H9 (cell line): ENCODE data around the gene ASTN2. TPM values are rescaled to one million over a fixed set of nuclear protein-coding genes. Genes with fewer than 3 reads are reported as not detected.

Source experiments
- DNase-seq: peaks from one replicate; pipeline ENCODE4 v3.0.0-alpha.2; 2017
- H2AFZ ChIP-seq: one replicate; pipeline ENCODE4 v1.6.1; 2013; ENCODE audit warnings: mild to moderate bottlenecking, low read length, control low read depth, moderate library complexity
- H2AK5ac ChIP-seq: 2 replicates; pipeline ENCODE4 v1.6.1; 2013; ENCODE audit warnings: low read length, control low read depth, mixed read lengths; ENCODE audit not compliant: insufficient read length
- H2BK120ac ChIP-seq: one replicate; pipeline ENCODE4 v1.6.1; 2013; ENCODE audit warnings: low read depth, mild to moderate bottlenecking, low read length, control low read depth, inconsistent platforms; ENCODE audit not compliant: poor library complexity, severe bottlenecking
- H2BK12ac ChIP-seq: 2 replicates; pipeline ENCODE4 v1.6.1; 2013; ENCODE audit warnings: low read length, control low read depth, mixed read lengths, low read depth; ENCODE audit not compliant: insufficient read length
- H2BK15ac ChIP-seq: 2 replicates; pipeline ENCODE4 v1.6.1; 2013; ENCODE audit warnings: low read depth, low read length, control low read depth
- H2BK20ac ChIP-seq: one replicate; pipeline ENCODE4 v1.6.1; 2013; ENCODE audit warnings: low read depth, mild to moderate bottlenecking, low read length, control low read depth, inconsistent platforms; ENCODE audit not compliant: poor library complexity, severe bottlenecking
- H2BK5ac ChIP-seq: 2 replicates; pipeline ENCODE4 v1.6.1; 2013; ENCODE audit warnings: low read length, control low read depth, mixed read lengths; ENCODE audit not compliant: insufficient read length
- H3K14ac ChIP-seq: 2 replicates; pipeline ENCODE4 v1.6.1; 2013; ENCODE audit warnings: low read length, control low read depth; ENCODE audit not compliant: insufficient read depth
- H3K18ac ChIP-seq: 2 replicates; pipeline ENCODE4 v1.6.1; 2013; ENCODE audit warnings: low read depth, mild to moderate bottlenecking, mixed read lengths, low read length, control low read depth; ENCODE audit not compliant: insufficient read length
- H3K23ac ChIP-seq: 2 replicates; pipeline ENCODE4 v1.6.1; 2013; ENCODE audit warnings: low read length, control low read depth, mixed read lengths, low read depth; ENCODE audit not compliant: insufficient read length
- H3K23me2 ChIP-seq: 2 replicates; pipeline ENCODE4 v1.6.1; 2013; ENCODE audit warnings: low read depth, mild to moderate bottlenecking, mixed read lengths, low read length, control low read depth; ENCODE audit not compliant: insufficient read length, poor library complexity, severe bottlenecking
- H3K27ac ChIP-seq: 2 replicates; pipeline ENCODE4 v1.5.1; 2013; ENCODE audit warnings: low read length, control low read depth, mixed read lengths, low read depth; ENCODE audit not compliant: insufficient read length
- H3K27me3 ChIP-seq: 2 replicates; pipeline ENCODE4 v1.6.1; 2013; ENCODE audit warnings: low read length, control low read depth, inconsistent platforms; ENCODE audit not compliant: insufficient read depth
- H3K4ac ChIP-seq: 2 replicates; pipeline ENCODE4 v1.6.1; 2013; ENCODE audit warnings: low read depth, mild to moderate bottlenecking, control low read depth, inconsistent platforms, low read length, moderate library complexity
- H3K4me1 ChIP-seq: 2 replicates; pipeline ENCODE4 v1.6.1; 2013; ENCODE audit warnings: low read length, control low read depth, inconsistent platforms; ENCODE audit not compliant: insufficient read depth
- H3K4me2 ChIP-seq: 2 replicates; pipeline ENCODE4 v1.6.1; 2013; ENCODE audit warnings: low read length, control low read depth, mixed read lengths; ENCODE audit not compliant: insufficient read length, insufficient read depth
- H3K56ac ChIP-seq: 2 replicates; pipeline ENCODE4 v1.6.1; 2013; ENCODE audit warnings: low read depth, mild to moderate bottlenecking, mixed read lengths, low read length, control low read depth; ENCODE audit not compliant: insufficient read length
- H3K79me1 ChIP-seq: 2 replicates; pipeline ENCODE4 v1.6.1; 2013; ENCODE audit warnings: low read depth, mild to moderate bottlenecking, moderate library complexity, low read length, control low read depth, inconsistent platforms; ENCODE audit not compliant: insufficient read depth, poor library complexity, severe bottlenecking
- H3K79me2 ChIP-seq: 2 replicates; pipeline ENCODE4 v1.6.1; 2013; ENCODE audit warnings: low read length, control low read depth, inconsistent platforms; ENCODE audit not compliant: insufficient read depth
- H3K9ac ChIP-seq: 2 replicates; pipeline ENCODE4 v1.6.1; 2013; ENCODE audit warnings: low read length, control low read depth, mixed read lengths; ENCODE audit not compliant: insufficient read length; ENCODE audit errors: extremely low read depth
- H3K9me3 ChIP-seq: one replicate; pipeline ENCODE4 v1.6.1; 2013; ENCODE audit warnings: low read depth, low read length, inconsistent platforms; ENCODE audit not compliant: control insufficient read depth
- H3T11ph ChIP-seq: one replicate; pipeline ENCODE4 v1.6.1; 2013; ENCODE audit warnings: mild to moderate bottlenecking, low read length, control low read depth, inconsistent platforms
- H4K20me1 ChIP-seq: one replicate; pipeline ENCODE4 v1.6.1; 2013; ENCODE audit not compliant: control insufficient read depth, insufficient read length, insufficient read depth
- H4K5ac ChIP-seq: 2 replicates; pipeline ENCODE4 v1.6.1; 2013; ENCODE audit warnings: low read depth, mild to moderate bottlenecking, mixed read lengths, low read length, control low read depth; ENCODE audit not compliant: insufficient read length
- H4K8ac ChIP-seq: replicated peaks from 2 replicates; pipeline ENCODE4 v1.6.1; 2013; ENCODE audit warnings: low read length, control low read depth, mixed read lengths, low read depth; ENCODE audit not compliant: insufficient read length
- H4K91ac ChIP-seq: 2 replicates; pipeline ENCODE4 v1.6.1; 2013; ENCODE audit warnings: low read depth, mild to moderate bottlenecking, moderate library complexity, mixed read lengths, low read length, control low read depth; ENCODE audit not compliant: insufficient read length
- H3K27ac Mint-ChIP-seq, 3 experiments: 2 replicates in 2 of 3; 3 replicates in 1 of 3; pipeline ENCODE4 v1.8.0; 2020 to 2021; ENCODE audit warnings: mixed read lengths in 3 of 3, mild to moderate bottlenecking in 1 of 3, moderate library complexity in 1 of 3
- H3K27me3 Mint-ChIP-seq: 2 replicates; pipeline ENCODE4 v1.8.0; 2021; ENCODE audit warnings: low read depth, mild to moderate bottlenecking, moderate library complexity, mixed read lengths
- H3K36me3 Mint-ChIP-seq, 3 experiments: 2 replicates in 2 of 3; 3 replicates in 1 of 3; pipeline ENCODE4 v1.8.0; 2020 to 2021; ENCODE audit warnings: low read depth in 3 of 3, mixed read lengths in 3 of 3; ENCODE audit not compliant: insufficient read depth in 1 of 3
- H3K4me1 Mint-ChIP-seq, 2 experiments: 2 replicates each; pipeline ENCODE4 v1.8.0; 2020; ENCODE audit warnings: mixed read lengths in 2 of 2
- H3K4me3 Mint-ChIP-seq, 2 experiments: 2 replicates in 1 of 2; 3 replicates in 1 of 2; pipeline ENCODE4 v1.8.0; 2020 to 2021; ENCODE audit warnings: mild to moderate bottlenecking in 2 of 2, mixed read lengths in 2 of 2, moderate library complexity in 1 of 2
- H3K9me3 Mint-ChIP-seq, 2 experiments: 2 replicates in 1 of 2; 3 replicates in 1 of 2; pipeline ENCODE4 v1.8.0; 2020; ENCODE audit warnings: mild to moderate bottlenecking in 2 of 2, mixed read lengths in 2 of 2, moderate library complexity in 1 of 2
- WGBS: extraction: QIAGEN DNeasy Blood & Tissue Kit; methylation state at CpG from one replicate; pipeline ENCODE4 v1.1.7; 2013; ENCODE audit warnings: missing lambda C conversion rate, low lambda C conversion rate, mixed read lengths; ENCODE audit not compliant: insufficient read length; ENCODE audit errors: extremely low coverage; 5-methylcytosine and 5-hydroxymethylcytosine counted together
- total RNA-seq: library from RNA; stranded (reverse); gene quantifications from 2 replicates; pipeline ENCODE4 v1.2.1, GENCODE V29; 2021
- TF ChIP-seq, protein P1 (sequence below): fragments of 200-600 bp; sonication (generic); conservative IDR thresholded peaks from 3 replicates; pipeline ENCODE4 v1.8.0; 2021; ENCODE audit warnings: antibody characterized with exemption, mild to moderate bottlenecking

ASTN2 gene
- total RNA-seq, 1 experiment from 2014 or later = 9.7 TPM

DNA sequence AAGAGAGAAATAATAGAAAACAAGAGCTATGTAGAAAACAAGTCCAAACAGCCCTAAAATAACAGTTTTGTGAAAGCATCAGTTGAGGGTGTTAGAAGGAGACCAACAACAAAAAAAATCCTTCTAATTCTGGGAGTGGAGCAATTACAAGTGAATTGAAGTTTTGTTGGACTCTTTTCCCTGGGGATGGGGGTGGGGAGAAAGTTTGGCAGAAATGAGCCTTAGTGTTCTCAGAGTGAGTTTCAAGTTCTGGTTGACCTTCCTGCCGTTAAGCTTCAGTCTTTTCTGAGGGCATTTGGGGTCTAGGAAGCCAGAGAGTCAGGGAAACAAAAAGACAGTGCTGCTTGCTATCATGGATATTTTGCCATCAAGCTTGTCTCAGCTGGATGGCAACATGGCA, 834.0 kb downstream of the ASTN2 start:
- H3K27ac Mint-ChIP-seq = no peak overlapping the region; a peak in 1 of 7 replicates
- H3K4me3 Mint-ChIP-seq = no peak overlapping the region
- H4K91ac ChIP-seq = no peak overlapping the region
- H3K4me1 Mint-ChIP-seq = peaks cover 5 to 7% of the 10 kb centered on the region in 2 experiments; a peak in 2 of 4 replicates
- H3K9me3 Mint-ChIP-seq = no peaks in the 10 kb centered on the region
- no peaks in the 10 kb centered on the region for H3K9me3 ChIP-seq
- no peaks in the 10 kb centered on the region for H3K79me2 ChIP-seq
- no peak overlapping the region for H2BK15ac ChIP-seq
- WGBS = no CpG with 5 or more reads among the region's 1 CpG
- no peaks in the 10 kb centered on the region for H3K23me2 ChIP-seq
- H3K14ac ChIP-seq = no peak overlapping the region
- no peaks in the 10 kb centered on the region for H3K79me1 ChIP-seq
- no peak overlapping the region for H4K8ac ChIP-seq
- no peak overlapping the region for H2AK5ac ChIP-seq
- H3K27ac ChIP-seq = no peak overlapping the region
- no peak overlapping the region for H3K18ac ChIP-seq
- no peak overlapping the region for H3T11ph ChIP-seq
- H2BK12ac ChIP-seq = no peak overlapping the region
- H3K23ac ChIP-seq = no peak overlapping the region
- no peak overlapping the region for H2AFZ ChIP-seq
- no peak overlapping the region for H4K5ac ChIP-seq
- no peak overlapping the region for H2BK120ac ChIP-seq
- no peaks in the 10 kb centered on the region for H3K36me3 Mint-ChIP-seq
- no peaks in the 10 kb centered on the region for H3K4me1 ChIP-seq
- H3K4ac ChIP-seq = no peak overlapping the region
- H3K56ac ChIP-seq = no peak overlapping the region
- TF ChIP-seq, protein P1, sequence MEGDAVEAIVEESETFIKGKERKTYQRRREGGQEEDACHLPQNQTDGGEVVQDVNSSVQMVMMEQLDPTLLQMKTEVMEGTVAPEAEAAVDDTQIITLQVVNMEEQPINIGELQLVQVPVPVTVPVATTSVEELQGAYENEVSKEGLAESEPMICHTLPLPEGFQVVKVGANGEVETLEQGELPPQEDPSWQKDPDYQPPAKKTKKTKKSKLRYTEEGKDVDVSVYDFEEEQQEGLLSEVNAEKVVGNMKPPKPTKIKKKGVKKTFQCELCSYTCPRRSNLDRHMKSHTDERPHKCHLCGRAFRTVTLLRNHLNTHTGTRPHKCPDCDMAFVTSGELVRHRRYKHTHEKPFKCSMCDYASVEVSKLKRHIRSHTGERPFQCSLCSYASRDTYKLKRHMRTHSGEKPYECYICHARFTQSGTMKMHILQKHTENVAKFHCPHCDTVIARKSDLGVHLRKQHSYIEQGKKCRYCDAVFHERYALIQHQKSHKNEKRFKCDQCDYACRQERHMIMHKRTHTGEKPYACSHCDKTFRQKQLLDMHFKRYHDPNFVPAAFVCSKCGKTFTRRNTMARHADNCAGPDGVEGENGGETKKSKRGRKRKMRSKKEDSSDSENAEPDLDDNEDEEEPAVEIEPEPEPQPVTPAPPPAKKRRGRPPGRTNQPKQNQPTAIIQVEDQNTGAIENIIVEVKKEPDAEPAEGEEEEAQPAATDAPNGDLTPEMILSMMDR = no peak
- no peak overlapping the region for H2BK20ac ChIP-seq
- H3K27me3 Mint-ChIP-seq = no peaks in the 10 kb centered on the region
- no peak for DNase-seq
- H3K9ac ChIP-seq = no peak overlapping the region
- no peaks in the 10 kb centered on the region for H4K20me1 ChIP-seq
- no peak overlapping the region for H2BK5ac ChIP-seq
- H3K27me3 ChIP-seq = no peaks in the 10 kb centered on the region
- H3K4me2 ChIP-seq = no peak overlapping the region
